Neural crest cell (in vitro differentiated cells): ENCODE measurements around the gene CACNG7. TPM values are rescaled to one million over a fixed set of nuclear protein-coding genes. Genes with fewer than 3 reads are reported as not detected.

ENCODE experiments used
- DNase-seq: peaks from one replicate; pipeline ENCODE4 v3.0.0; 2021; ENCODE audit warnings: low read depth, mixed read lengths, low spot score
- H3K27ac Mint-ChIP-seq: one replicate; pipeline ENCODE4 v1.8.0; 2021; ENCODE audit warnings: mild to moderate bottlenecking, mixed read lengths; ENCODE audit not compliant: unreplicated experiment
- H3K27me3 Mint-ChIP-seq: 2 replicates; pipeline ENCODE4 v1.8.0; 2021; ENCODE audit warnings: low read depth, mild to moderate bottlenecking, mixed read lengths
- H3K36me3 Mint-ChIP-seq: 2 replicates; pipeline ENCODE4 v1.8.0; 2021; ENCODE audit warnings: low read depth, mild to moderate bottlenecking, mixed read lengths
- H3K4me1 Mint-ChIP-seq: 2 replicates; pipeline ENCODE4 v1.8.0; 2021; ENCODE audit warnings: mixed read lengths
- H3K4me3 Mint-ChIP-seq: one replicate; pipeline ENCODE4 v1.8.0; 2021; ENCODE audit warnings: mild to moderate bottlenecking, mixed read lengths
- H3K9me3 Mint-ChIP-seq: 2 replicates; pipeline ENCODE4 v1.8.0; 2021; ENCODE audit warnings: mixed read lengths
- CTCF ChIP-seq: fragments of 200-600 bp; sonication (generic); conservative IDR thresholded peaks from 2 replicates; pipeline ENCODE4 v1.5.0; 2021; ENCODE audit warnings: antibody characterized with exemption, mild to moderate bottlenecking
- total RNA-seq: library from RNA; stranded (reverse); gene quantifications from 2 replicates; pipeline ENCODE4 v1.2.1, GENCODE V29; 2021

CACNG7 gene
- total RNA-seq, 1 donor from 2014 or later, result 25.3 TPM

- peaks cover 6% of the 10 kb centered on the region for H3K4me1 Mint-ChIP-seq
- no peak overlapping the region for H3K27ac Mint-ChIP-seq
- peak overlapping the region; percentile 44 for H3K4me3 Mint-ChIP-seq
- TF ChIP-seq CTCF, result no peak
- H3K36me3 Mint-ChIP-seq, result peaks cover 9% of the 10 kb centered on the region
- no peaks in the 10 kb centered on the region for H3K27me3 Mint-ChIP-seq
- no peak for DNase-seq
- H3K9me3 Mint-ChIP-seq, result no peaks in the 10 kb centered on the region
These were observed 32.3 kb upstream of the CACNG7 start for GRCh38 chr19:53876651-53877224.

GRCh38 chr19:53877361-53877766, 31.7 kb upstream of the CACNG7 start:
- H3K9me3 Mint-ChIP-seq, result no peaks in the 10 kb centered on the region
- H3K36me3 Mint-ChIP-seq, result peaks cover 9% of the 10 kb centered on the region
- H3K27ac Mint-ChIP-seq, result no peak overlapping the region
- TF ChIP-seq CTCF, result no peak
- H3K4me1 Mint-ChIP-seq, result peaks cover 6% of the 10 kb centered on the region
- H3K27me3 Mint-ChIP-seq, result peaks cover 3% of the 10 kb centered on the region
- DNase-seq, result no peak
- H3K4me3 Mint-ChIP-seq, result peak overlapping the region; percentile 44

- peak overlapping the region; percentile 91 for H3K27ac Mint-ChIP-seq
- peaks cover 9% of the 10 kb centered on the region for H3K4me1 Mint-ChIP-seq
- peaks cover 13% of the 10 kb centered on the region for H3K27me3 Mint-ChIP-seq
- no peak for DNase-seq
- peaks cover 8% of the 10 kb centered on the region for H3K36me3 Mint-ChIP-seq
- H3K4me3 Mint-ChIP-seq, result no peak overlapping the region
- no peak for TF ChIP-seq CTCF
- H3K9me3 Mint-ChIP-seq, result no peaks in the 10 kb centered on the region
These were observed 30.3 kb upstream of the CACNG7 start for GRCh38 chr19:53878776-53879139.

DNA sequence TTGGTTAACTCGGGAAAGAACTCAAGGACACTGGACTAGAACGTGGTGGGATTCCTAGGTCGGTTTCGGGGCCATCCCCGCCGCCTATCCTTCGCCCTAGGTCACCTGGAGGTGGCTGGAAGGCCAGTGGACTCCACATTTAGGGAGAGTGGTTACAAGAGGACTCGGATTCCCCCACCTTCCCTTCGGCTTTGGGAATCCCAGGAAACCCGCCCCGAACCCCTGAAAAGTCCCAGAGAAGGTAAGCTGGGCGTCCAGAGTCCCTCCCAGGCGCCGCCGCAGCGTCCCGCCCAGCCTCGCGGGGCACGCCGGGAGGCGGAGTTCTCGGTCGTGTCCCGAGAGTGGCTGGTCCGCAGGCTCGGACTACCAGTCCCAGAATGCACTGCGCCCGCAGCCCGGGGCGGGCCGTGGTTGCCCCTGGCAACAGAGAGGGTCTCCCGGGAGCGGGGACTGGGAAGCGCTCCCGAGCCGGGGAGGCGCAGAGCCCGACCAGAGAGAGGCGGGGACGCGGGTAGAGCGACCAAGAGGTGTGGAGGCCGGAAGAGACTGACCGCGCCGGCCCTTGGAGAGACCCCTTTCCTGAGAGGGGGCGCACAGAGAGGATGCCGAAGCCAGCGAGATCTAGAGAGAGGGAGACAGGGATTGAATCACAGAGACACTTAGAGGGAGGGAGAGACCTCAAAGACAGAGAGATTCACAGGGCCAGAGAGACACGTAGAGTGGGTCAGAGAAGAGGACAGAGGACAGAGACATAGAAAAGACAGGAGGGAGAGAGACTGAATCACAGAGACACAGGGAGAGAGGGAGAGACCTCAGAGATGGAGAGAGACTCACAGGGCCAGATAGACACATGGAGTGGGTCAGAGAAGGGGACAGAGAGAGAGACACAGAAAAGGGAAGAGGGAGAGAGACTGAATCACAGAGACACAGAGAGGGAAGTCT, 29.7 kb upstream of the CACNG7 start:
- Mint-ChIP-seq H3K9me3 (no peaks in the 10 kb centered on the region), H3K27me3 (peaks cover 20% of the 10 kb centered on the region), H3K4me1 (peaks cover 12% of the 10 kb centered on the region), H3K36me3 (peaks cover 2% of the 10 kb centered on the region), H3K27ac (peak overlapping the region; percentile 91), H3K4me3 (no peak overlapping the region)
- DNase-seq, result peak; percentile 99
- no peak for TF ChIP-seq CTCF

DNA sequence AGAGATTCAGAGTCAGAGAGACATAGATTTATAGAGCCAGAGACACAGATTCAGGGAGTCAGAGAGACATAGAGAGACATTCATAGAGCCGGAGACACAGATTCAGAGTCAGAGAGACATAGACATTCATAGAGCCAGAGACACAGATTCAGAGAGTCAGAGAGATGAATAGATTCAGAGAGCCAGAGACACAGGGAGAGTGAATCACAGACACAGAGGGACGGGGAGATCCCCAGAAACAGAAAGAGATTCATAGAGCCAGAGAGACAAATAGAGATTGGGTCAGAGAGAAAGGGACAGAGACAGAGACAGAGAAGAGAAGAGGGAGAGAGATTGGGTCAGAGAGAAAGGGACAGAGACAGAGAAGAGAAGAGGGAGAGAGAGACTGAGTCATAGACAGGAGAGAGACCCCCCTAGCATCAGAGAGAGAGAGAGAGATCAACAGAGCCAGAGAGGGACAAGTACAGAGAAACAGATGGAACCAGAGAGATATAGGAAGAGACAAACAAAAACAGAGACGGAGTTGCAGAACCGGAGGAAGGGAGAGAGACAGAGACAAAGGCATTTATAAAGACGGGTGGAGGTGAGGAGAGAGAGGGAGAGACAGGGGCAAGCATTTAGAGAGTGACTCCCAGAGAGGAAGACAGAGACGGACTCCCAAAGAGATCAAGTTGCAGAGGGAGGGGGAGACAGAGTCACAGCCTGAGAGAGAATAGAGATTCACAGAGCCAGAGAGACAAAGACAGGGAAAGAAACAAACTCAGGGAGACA, 28.2 kb upstream of the CACNG7 start:
- H3K27ac Mint-ChIP-seq, result no peak overlapping the region
- no peak for TF ChIP-seq CTCF
- no peak overlapping the region for H3K4me3 Mint-ChIP-seq
- H3K4me1 Mint-ChIP-seq, result peaks cover 12% of the 10 kb centered on the region
- H3K27me3 Mint-ChIP-seq, result peaks cover 33% of the 10 kb centered on the region
- no peaks in the 10 kb centered on the region for H3K9me3 Mint-ChIP-seq
- no peak for DNase-seq
- no peaks in the 10 kb centered on the region for H3K36me3 Mint-ChIP-seq
